NCI-H82 (cell line): ENCODE results near the gene TAF1L.

Experiments
- DNase-seq: peaks from one replicate; lab custom pipeline; 2025; lab: John Stamatoyannopoulos, UW

The TAF1L gene

DNA sequence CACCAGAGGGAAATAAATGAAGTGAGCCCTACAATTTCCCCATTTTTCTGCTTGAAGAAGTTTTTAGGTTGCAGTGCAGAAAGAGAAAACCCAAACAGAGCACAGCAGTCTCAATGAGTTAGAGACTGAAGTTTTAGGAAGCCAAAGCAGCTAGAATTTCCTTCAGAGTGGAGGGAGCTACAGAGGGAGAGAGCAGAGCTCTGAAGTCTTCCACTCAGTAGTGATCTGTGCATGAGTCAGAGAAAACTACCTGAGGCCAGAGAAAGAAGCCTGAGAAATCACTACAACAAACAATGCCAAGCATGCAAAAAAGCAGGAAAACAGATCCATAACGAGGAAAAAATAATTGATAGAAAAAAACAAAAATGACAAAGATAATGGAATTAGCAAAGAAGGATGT lies 44.6 kb downstream of the TAF1L start:
- DNase-seq, result no peak

DNA sequence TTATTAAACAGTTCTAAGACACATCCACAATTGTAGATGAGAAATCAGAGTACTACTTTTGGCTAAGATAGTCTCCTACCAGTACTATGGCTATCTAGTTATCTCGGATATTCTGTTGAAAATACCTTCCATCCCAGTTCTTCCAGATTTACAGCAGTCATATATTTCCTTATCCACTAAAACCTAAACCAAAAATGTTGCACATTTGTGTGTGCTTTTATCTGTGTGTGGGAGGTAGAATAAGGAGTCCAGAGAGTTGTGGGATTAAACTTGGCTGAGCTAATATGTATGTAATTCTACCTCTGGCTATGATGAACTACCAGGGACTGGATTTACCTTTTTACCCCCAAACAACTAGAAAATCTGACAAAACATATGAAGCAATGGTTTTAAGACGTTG lies 45.0 kb downstream of the TAF1L start:
- no peak for DNase-seq

DNA sequence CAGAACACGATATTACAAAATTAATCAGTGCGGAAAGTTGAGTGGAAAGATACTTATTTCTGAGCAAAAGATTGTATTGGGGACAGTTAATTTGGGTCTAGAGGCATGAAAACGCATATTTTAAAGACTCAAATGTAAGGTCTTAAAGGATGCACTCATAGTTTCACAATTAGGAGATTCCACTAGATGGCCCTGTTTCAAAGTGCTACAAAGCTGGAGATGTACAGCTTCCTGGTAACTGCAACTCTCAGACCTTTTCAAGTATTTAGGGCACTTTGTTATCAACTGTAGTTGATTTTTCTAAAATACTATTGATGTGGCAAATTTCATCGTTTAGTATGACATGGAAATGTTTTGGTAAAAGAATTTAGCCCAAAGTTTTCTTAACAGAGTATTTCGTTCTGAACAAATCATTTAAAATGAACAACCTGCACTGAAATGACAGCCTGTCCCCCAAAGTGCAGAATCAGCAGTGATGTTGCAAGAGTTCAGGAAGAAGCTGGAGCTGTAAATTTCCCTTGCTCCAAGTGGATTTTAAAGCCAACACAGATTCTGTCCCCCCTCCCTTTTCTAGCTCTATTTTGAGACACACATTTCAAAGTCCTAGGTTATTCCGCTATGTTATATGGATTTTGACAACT lies 46.3 kb downstream of the TAF1L start:
- peak; percentile 54 for DNase-seq

DNA sequence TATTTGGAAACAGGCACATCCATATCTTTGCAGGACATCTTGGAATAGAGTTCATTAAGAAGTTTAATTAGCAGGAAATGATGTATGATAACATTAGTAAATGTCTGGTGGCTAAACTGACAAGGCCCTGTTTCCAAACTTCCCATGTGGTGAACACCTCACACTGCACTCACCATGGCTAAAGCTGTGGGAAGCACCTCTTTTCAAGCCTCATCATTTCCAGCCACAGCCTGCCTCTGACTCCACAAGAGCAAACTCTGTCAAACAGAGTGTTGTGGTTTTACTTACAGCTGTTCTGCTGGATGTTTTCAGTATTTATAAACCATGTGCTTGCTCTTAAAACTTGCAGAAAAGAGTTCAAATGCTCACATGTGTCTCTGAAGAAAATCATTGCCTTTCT lies 47.6 kb downstream of the TAF1L start:
- DNase-seq, result peak; percentile 1

DNA sequence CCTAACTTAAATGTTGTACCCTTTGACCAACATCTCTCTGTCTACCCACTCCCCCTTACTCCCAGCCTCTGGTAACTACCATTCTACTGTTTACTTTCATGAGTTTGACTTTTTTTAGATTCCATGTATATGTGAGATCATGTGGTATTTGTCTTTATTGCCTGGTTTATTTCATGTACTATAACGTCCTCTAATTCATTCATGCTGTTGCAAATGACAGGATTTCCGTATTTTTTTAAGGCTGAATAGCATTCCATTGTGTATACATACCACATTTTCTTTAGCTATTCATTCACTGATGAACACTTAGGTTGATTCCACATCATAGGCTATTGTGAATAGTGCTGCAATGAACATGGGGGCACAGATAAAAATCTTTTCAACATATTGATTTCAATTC lies 50.7 kb downstream of the TAF1L start:
- DNase-seq, result no peak

DNA sequence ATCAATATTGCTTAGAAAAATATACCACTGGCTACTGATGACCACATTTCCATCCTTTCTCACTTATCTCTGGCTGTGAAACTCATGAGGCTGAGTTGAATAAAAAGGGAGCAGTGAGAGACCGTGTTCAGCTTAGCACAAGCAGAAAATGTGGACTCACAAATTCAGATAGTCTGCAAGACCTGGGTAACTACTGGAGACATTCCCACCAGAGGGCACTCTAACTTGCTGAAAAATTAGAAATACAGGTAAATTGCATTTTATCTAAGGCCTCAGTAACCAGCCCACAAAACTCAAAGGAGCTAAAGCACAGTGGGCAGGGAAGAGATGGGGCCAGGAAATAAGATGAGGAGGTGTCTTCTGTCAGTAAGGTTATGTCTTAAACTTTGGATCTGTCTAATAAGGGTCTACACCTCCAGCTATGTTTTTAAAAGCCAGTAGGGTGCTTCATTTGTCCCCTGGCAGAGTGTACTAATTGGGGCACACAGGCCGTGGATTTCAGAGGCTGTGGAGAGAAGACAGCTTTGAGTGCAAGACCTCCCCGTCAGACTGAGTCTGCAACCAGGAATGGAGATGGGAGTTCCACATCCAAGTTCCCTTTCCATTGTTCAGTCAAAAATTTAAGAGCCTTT lies 53.8 kb downstream of the TAF1L start:
- peak; percentile 68 for DNase-seq

DNA sequence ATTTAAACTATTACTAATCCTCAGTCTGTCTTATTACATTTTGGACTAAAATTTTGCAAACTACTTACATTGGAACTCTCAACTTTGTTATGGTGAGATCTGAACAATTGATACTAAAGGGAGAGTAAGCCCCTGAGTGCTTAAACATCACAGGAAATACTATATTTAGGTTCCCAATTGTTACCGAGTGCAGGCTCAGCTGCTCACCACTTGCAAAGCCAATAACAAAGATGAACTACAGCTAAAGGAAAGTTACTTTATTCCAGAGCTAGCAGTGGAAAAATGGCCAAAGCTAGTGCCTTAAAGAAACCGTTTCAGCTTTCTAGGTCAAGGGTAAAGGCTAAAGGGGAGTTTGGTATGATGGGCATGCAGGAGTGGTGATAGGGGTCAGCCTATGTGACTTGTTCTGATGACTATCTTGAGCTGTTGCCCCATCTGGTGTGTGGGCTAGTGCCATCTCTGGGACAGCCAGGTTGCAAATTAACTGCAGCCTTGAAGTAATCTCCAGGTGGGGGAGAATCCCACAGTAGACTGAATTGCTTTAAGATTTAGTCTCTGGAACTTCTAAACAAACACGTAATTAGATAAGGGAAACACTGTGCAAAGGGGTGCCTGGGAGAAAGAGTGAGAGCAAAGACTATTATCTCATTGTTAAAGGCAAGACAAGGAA lies 54.7 kb downstream of the TAF1L start:
- peak; percentile 21 for DNase-seq

DNA sequence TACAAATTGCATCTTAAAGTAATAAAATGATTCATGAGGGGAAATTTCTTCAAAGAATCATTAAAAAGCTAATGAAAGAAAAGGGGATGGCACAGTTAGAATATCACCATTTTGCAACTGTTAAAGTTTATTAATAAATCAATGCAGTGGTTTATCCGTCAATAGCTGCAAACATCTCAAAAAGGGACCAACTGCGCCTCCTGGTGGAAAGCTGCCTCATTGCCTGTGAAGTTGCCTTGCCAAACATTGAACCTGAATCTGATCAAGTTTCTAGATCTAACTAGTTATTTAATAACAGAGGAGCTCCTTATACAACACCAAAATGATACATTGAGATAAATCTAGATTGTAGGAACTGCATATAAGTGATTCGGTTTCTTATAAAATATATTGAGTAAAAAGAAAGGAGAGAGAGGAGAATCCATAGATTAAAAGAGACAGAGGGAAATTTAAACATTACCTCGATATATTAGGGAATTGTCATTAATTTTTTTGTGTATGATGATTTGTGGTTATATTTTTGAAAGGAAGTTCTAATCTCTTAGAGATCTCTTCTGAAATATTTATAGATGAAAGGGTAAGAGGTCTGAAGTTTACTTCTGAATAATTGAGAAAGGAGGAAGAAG lies 55.6 kb downstream of the TAF1L start:
- DNase-seq, result peak; percentile 63
